CD14-positive monocyte (primary cell): ENCODE results near the gene AKAP8L. TPM values are rescaled to one million over a fixed set of nuclear protein-coding genes. Genes with fewer than 3 reads are reported as not detected.
"Not testable (repeated sequence)": the region's sequence is repeated elsewhere in the genome, so short reads cannot be mapped to it uniquely, and the experiment has no call there.

Experiments used
- DNase-seq, 3 donors: peaks; one replicate each; pipeline ENCODE4 v3.0.0-alpha.2; 2011 to 2022
- H2AFZ ChIP-seq: 2 replicates; pipeline ENCODE4 v1.6.0; 2012; ENCODE audit warnings: mild to moderate bottlenecking, low read depth, low read length, inconsistent platforms; ENCODE audit not compliant: insufficient read depth, poor library complexity, severe bottlenecking
- H3K27ac ChIP-seq, 2 donors: 1 replicate in 1 of 2; 2 replicates in 1 of 2; pipeline ENCODE4 v1.5.1; 2012 to 2013; ENCODE audit warnings: low read length in 2 of 2, control low read depth in 1 of 2, inconsistent platforms in 1 of 2, low read depth in 1 of 2, mild to moderate bottlenecking in 1 of 2
- H3K27me3 ChIP-seq, 2 donors: one replicate each; pipeline versions ENCODE4 v1.6.0 to v1.6.1; 2011 to 2013; ENCODE audit warnings: low read length in 2 of 2; ENCODE audit not compliant: control insufficient read depth in 2 of 2, insufficient read depth in 2 of 2
- H3K36me3 ChIP-seq, 2 donors: replicated peaks in 1 of 2; 1 replicate in 1 of 2; 2 replicates in 1 of 2; pipeline versions ENCODE4 v1.5.1 to v1.6.1; 2012 to 2013; ENCODE audit warnings: low read length in 2 of 2, control low read depth in 1 of 2, inconsistent platforms in 1 of 2, mild to moderate bottlenecking in 1 of 2; ENCODE audit not compliant: insufficient read depth in 2 of 2, control insufficient read depth in 1 of 2
- H3K4me1 ChIP-seq, 2 donors: 1 replicate in 1 of 2; 2 replicates in 1 of 2; pipeline versions ENCODE4 v1.5.1 to v1.6.1; 2012 to 2013; ENCODE audit warnings: low read length in 2 of 2, control low read depth in 1 of 2, inconsistent platforms in 1 of 2, mild to moderate bottlenecking in 1 of 2, moderate library complexity in 1 of 2; ENCODE audit not compliant: insufficient read depth in 2 of 2, control insufficient read depth in 1 of 2
- H3K4me2 ChIP-seq: replicated peaks from 2 replicates; pipeline ENCODE3; 2012; ENCODE audit warnings: low read length, moderate library complexity, mild to moderate bottlenecking; ENCODE audit not compliant: poor library complexity, severe bottlenecking; ENCODE audit errors: extremely low read depth
- H3K4me3 ChIP-seq, 3 experiments: fragments of 200-600 bp in 1 of 3; sonication (generic) in 1 of 3; replicated peaks in 1 of 3; 1 replicate in 2 of 3; 2 replicates in 1 of 3; pipeline ENCODE4 v1.5.1; 2011 to 2013; ENCODE audit warnings: low read length in 3 of 3, mild to moderate bottlenecking in 3 of 3, control low read depth in 2 of 3, low read depth in 2 of 3, inconsistent platforms in 1 of 3, moderate library complexity in 1 of 3
- H3K79me2 ChIP-seq: 2 replicates; pipeline ENCODE4 v1.6.0; 2012; ENCODE audit warnings: mild to moderate bottlenecking, control low read depth, inconsistent platforms, low read length, moderate library complexity; ENCODE audit not compliant: insufficient read depth
- H3K9ac ChIP-seq: 2 replicates; pipeline ENCODE4 v1.6.0; 2017; ENCODE audit warnings: low read length, mild to moderate bottlenecking; ENCODE audit not compliant: insufficient read depth, poor library complexity, severe bottlenecking
- H3K9me3 ChIP-seq, 2 donors: replicated peaks in 1 of 2; 1 replicate in 1 of 2; 2 replicates in 1 of 2; pipeline versions ENCODE4 v1.5.1 to v1.6.1; 2012 to 2013; ENCODE audit warnings: low read length in 2 of 2, control low read depth in 1 of 2; ENCODE audit not compliant: control insufficient read depth in 1 of 2, insufficient read depth in 1 of 2
- H4K20me1 ChIP-seq: 2 replicates; pipeline ENCODE4 v1.6.0; 2012; ENCODE audit warnings: mild to moderate bottlenecking, low read length, control low read depth, moderate library complexity; ENCODE audit not compliant: insufficient read depth
- H3K27ac Mint-ChIP-seq, 7 donors: one replicate each; pipeline ENCODE4 v1.8.0; 2020; ENCODE audit warnings: mild to moderate bottlenecking in 7 of 7, mixed read lengths in 7 of 7, moderate library complexity in 6 of 7, inconsistent platforms in 2 of 7
- H3K27me3 Mint-ChIP-seq, 3 donors: one replicate each; pipeline ENCODE4 v1.8.0; 2021 to 2022; ENCODE audit warnings: low read depth in 3 of 3, mild to moderate bottlenecking in 3 of 3, mixed read lengths in 3 of 3, moderate library complexity in 3 of 3, inconsistent platforms in 1 of 3
- H3K36me3 Mint-ChIP-seq, 2 donors: one replicate each; pipeline ENCODE4 v1.8.0; 2020; ENCODE audit warnings: mixed read lengths in 2 of 2, inconsistent platforms in 1 of 2, mild to moderate bottlenecking in 1 of 2
- H3K4me1 Mint-ChIP-seq: one replicate; pipeline ENCODE4 v1.8.0; 2020; ENCODE audit warnings: mild to moderate bottlenecking, mixed read lengths
- H3K4me3 Mint-ChIP-seq, 2 donors: one replicate each; pipeline ENCODE4 v1.8.0; 2020; ENCODE audit warnings: mild to moderate bottlenecking in 2 of 2, mixed read lengths in 2 of 2, moderate library complexity in 1 of 2
- H3K9me3 Mint-ChIP-seq, 7 donors: one replicate each; pipeline ENCODE4 v1.8.0; 2020 to 2022; ENCODE audit warnings: mixed read lengths in 7 of 7, mild to moderate bottlenecking in 6 of 7, moderate library complexity in 6 of 7, inconsistent platforms in 2 of 7
- CTCF ChIP-seq: fragments of 200-600 bp; IDR thresholded peaks from one replicate; pipeline ENCODE4 v1.8.0; 2022; ENCODE audit warnings: antibody characterized with exemption, mild to moderate bottlenecking
- WGBS: methylation state at CpG from one replicate; pipeline ENCODE4 v1.1.5; 2013; ENCODE audit warnings: missing lambda C conversion rate; ENCODE audit not compliant: insufficient coverage; 5-methylcytosine and 5-hydroxymethylcytosine counted together
- intact Hi-C, 2 donors: fragments of 100-400 bp; cut with micrococcal nuclease; formaldehyde crosslinking; loops; one replicate each; pipeline versions ENCODE4 v1.15.0 to v1.15.1; 2023
- polyA plus RNA-seq, 3 donors: library from polyadenylated mRNA; depleted of rRNA in 1 of 3; unstranded in 2 of 3; stranded (reverse) in 1 of 3; fragments of 300-500 nt in 2 of 3; fragments of >200 nt in 1 of 3; fragmentation: Illumina TruSeq in 2 of 3; gene quantifications; 1 replicate in 2 of 3; 2 replicates in 1 of 3; pipeline ENCODE4 v1.2.3, GENCODE V29; 2012 to 2021

Gene AKAP8L
- polyA plus RNA-seq, 3 donors = 21.4 to 103 (median 39.0) TPM

- no peaks in the 10 kb centered on the region for H3K4me1 Mint-ChIP-seq
- H3K27ac ChIP-seq = no peak overlapping the region
- no peaks in the 10 kb centered on the region for H3K9me3 ChIP-seq
- no peaks in the 10 kb centered on the region for H3K9me3 Mint-ChIP-seq
- no peak overlapping the region for H2AFZ ChIP-seq
- H3K27ac Mint-ChIP-seq = no peak overlapping the region
- no peak for DNase-seq
- H3K4me2 ChIP-seq = no peak overlapping the region
- no peaks in the 10 kb centered on the region for H3K4me1 ChIP-seq
- intact Hi-C loops = no loop called here
- peaks cover 0 to 2% (median 0%) of the 10 kb centered on the region in 3 donors for H3K27me3 Mint-ChIP-seq
- no peaks in the 10 kb centered on the region for H4K20me1 ChIP-seq
- peaks cover 11 to 48% of the 10 kb centered on the region in 2 donors for H3K36me3 ChIP-seq
- no peaks in the 10 kb centered on the region for H3K27me3 ChIP-seq
- peaks cover 8% of the 10 kb centered on the region for H3K79me2 ChIP-seq
- H3K4me3 ChIP-seq = no peak overlapping the region
- peaks cover 19 to 50% of the 10 kb centered on the region in 2 donors for H3K36me3 Mint-ChIP-seq
- TF ChIP-seq CTCF = no peak
- WGBS = 100% methylated on average over 2 of the region's 4 CpGs
- H3K4me3 Mint-ChIP-seq = no peak overlapping the region
- no peak overlapping the region for H3K9ac ChIP-seq
Observed at GRCh38 chr19:15340086-15340485, 78.7 kb downstream of the AKAP8L start.

- Histone ChIP-seq H3K4me3 (no peak overlapping the region), H3K4me2 (no peak overlapping the region), H3K4me1 (peaks cover 24 to 25% of the 10 kb centered on the region in 2 donors), H4K20me1 (no peaks in the 10 kb centered on the region), H3K27me3 (no peaks in the 10 kb centered on the region), H3K79me2 (peaks cover 27% of the 10 kb centered on the region), H3K9me3 (no peaks in the 10 kb centered on the region), H2AFZ (no peak overlapping the region), H3K9ac (no peak overlapping the region), H3K36me3 (peaks cover 5 to 29% of the 10 kb centered on the region in 2 donors), H3K27ac (no peak overlapping the region)
- Mint-ChIP-seq H3K9me3 (peaks cover 0 to 5% (median 0%) of the 10 kb centered on the region in 7 donors), H3K27ac (no peak overlapping the region), H3K36me3 (peaks cover 2 to 38% of the 10 kb centered on the region in 2 donors), H3K4me3 (no peak overlapping the region), H3K27me3 (peaks cover 0 to 5% (median 2%) of the 10 kb centered on the region in 3 donors), H3K4me1 (peaks cover 17% of the 10 kb centered on the region)
- TF ChIP-seq CTCF = no peak
- no peak for DNase-seq
- intact Hi-C loops = loop anchor here (5.0 to 10.0 kb wide), 2 partner anchors 40 to 52 kb away; partner anchors contain the start of gene AKAP8 (in 1 of the 2)
- 89% methylated on average over 5 of the region's 8 CpGs for WGBS
Observed at GRCh38 chr19:15337202-15337601, 81.6 kb downstream of the AKAP8L start.

GRCh38 chr19:15335992-15336391 lies 82.8 kb downstream of the AKAP8L start:
- H3K27ac Mint-ChIP-seq, DNase-seq, H3K9me3 ChIP-seq, H3K4me3 ChIP-seq, H3K9me3 Mint-ChIP-seq, H4K20me1 ChIP-seq, H3K27me3 Mint-ChIP-seq, H3K27ac ChIP-seq, H3K27me3 ChIP-seq, H2AFZ ChIP-seq, H3K4me3 Mint-ChIP-seq, H3K4me2 ChIP-seq, H3K9ac ChIP-seq: not testable (repeated sequence)
- Mint-ChIP-seq H3K4me1 (peaks cover 19% of the 10 kb centered on the region), H3K36me3 (peaks cover 2 to 33% of the 10 kb centered on the region in 2 donors)
- peaks cover 26% of the 10 kb centered on the region in 2 donors for H3K4me1 ChIP-seq
- peaks cover 34% of the 10 kb centered on the region for H3K79me2 ChIP-seq
- H3K36me3 ChIP-seq = peaks cover 3 to 29% of the 10 kb centered on the region in 2 donors
- intact Hi-C loops = loop anchor here (5.0 to 10.0 kb wide), 2 partner anchors 41 to 51 kb away; partner anchors contain the start of gene AKAP8 (in 1 of the 2)
- 96% methylated on average over 4 of the region's 7 CpGs for WGBS
